HepG2 (cell line): ENCODE results near the gene ACTR3.

Experiments used
- ARID2 ChIP-seq: sonication (generic); formaldehyde crosslinking; IDR thresholded peaks from 2 replicates; pipeline ENCODE4 v1.8.1; 2022; ENCODE audit warnings: mild to moderate bottlenecking, missing genetic modification reagents, borderline replicate concordance
- CBFB ChIP-seq: sonication (generic); formaldehyde crosslinking; IDR thresholded peaks from 2 replicates; pipeline ENCODE4 v1.4.0; 2020; ENCODE audit warnings: missing genetic modification reagents
- ELF4 ChIP-seq: sonication (generic); formaldehyde crosslinking; IDR thresholded peaks from 2 replicates; pipeline ENCODE4 v1.5.0; 2020; ENCODE audit warnings: missing genetic modification reagents, mild to moderate bottlenecking, moderate library complexity, borderline replicate concordance
- POLR2AphosphoS5 ChIP-seq: IDR thresholded peaks from 2 replicates; pipeline ENCODE4 v1.6.1; 2012; ENCODE audit warnings: low read depth, low read length
- TF ChIP-seq, protein P1 (sequence below): sonication (generic); formaldehyde crosslinking; IDR thresholded peaks from 2 replicates; pipeline ENCODE4 v1.5.0; 2020; ENCODE audit warnings: mild to moderate bottlenecking, missing genetic modification reagents, moderate library complexity

DNA sequence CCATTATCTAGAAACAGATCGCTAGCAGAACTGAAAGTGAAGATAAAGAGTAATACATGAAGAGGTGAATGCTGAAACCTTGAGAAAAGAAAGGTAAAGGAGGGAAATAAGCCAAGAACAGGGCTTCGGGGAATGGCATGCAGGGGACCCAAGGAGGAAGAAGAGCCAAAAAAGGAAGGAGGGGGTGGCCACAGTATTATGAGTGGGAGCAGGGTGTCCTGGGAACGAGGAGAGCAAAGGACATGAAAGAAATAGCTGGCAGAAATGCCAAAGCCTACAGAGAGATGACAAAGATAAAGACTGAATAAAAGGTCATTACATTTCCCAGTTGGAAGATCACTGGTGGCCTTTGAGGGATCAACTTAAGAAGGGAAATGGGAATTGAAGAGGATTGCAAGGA is 82.9 kb downstream of the ACTR3 start:
- TF ChIP-seq CBFB (no peak), ELF4 (CRISPR knock-in tag) (no peak), ARID2 (no peak), POLR2AphosphoS5 (no peak)
- TF ChIP-seq, protein P1, sequence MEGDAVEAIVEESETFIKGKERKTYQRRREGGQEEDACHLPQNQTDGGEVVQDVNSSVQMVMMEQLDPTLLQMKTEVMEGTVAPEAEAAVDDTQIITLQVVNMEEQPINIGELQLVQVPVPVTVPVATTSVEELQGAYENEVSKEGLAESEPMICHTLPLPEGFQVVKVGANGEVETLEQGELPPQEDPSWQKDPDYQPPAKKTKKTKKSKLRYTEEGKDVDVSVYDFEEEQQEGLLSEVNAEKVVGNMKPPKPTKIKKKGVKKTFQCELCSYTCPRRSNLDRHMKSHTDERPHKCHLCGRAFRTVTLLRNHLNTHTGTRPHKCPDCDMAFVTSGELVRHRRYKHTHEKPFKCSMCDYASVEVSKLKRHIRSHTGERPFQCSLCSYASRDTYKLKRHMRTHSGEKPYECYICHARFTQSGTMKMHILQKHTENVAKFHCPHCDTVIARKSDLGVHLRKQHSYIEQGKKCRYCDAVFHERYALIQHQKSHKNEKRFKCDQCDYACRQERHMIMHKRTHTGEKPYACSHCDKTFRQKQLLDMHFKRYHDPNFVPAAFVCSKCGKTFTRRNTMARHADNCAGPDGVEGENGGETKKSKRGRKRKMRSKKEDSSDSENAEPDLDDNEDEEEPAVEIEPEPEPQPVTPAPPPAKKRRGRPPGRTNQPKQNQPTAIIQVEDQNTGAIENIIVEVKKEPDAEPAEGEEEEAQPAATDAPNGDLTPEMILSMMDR, result no peak
